NCI-H1930 (cell line): ENCODE measurements around the gene PIGN.

Source experiments
- DNase-seq, 2 experiments: peaks; one replicate each; lab custom pipeline; 2025; lab: John Stamatoyannopoulos, UW

Gene PIGN

DNA sequence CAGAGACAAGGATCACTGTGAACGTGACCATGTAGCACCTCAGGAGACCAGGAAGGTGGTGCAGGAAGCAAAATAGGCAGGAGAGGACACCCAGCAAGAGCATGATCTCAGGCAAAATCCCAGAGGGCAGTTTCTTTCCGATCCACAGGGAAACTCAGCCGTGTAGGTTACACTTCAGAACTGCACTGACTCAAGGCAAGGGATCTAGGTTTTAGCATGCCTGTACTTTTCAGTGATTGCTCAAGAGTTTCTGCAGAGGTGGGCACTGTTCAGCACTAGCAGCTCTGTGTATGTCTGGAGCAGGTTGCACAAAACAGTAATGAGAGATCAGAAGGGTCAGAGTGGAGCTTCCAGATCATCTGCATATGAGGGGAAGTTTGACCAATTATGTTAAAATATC lies 177.3 kb downstream of the PIGN start:
- no peak for DNase-seq

DNA sequence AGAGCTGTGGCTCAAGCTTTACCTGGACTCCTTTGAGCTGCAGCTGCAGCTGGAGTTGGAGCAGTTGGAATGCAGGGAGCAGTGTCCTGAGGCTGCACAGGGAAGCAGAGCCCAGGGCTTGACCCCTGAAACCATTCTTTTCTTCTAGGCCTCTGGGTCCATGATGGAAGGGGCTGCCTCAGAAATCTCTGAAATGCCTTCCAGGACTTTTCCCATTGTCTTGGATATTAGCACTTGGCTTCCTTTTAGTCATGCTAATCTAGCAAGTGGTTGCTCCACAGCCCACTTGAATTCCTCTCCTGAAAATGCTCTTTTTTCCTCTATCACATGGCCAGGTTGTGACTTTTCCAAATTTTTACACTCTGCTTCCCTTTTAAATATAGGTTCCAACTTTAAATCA lies 185.5 kb downstream of the PIGN start:
- no peak for DNase-seq

DNA sequence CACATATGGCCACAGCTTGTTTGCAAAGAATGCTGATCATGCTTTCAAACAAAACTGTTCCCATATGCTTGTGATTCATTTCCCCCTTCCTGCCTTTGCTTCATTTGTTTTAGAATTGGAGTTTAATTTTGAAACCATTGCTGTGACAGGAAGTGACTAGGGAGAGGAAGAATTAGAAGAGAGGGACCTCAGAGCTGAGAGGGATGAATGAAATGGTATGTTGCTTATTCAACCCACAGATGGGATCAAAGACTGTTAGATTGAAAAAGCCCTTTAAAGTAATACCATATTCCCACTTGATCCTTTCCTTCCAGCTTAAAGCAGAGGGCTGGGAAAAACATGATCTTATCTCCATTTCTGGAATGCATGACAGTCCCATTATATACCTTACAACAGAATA lies 187.9 kb downstream of the PIGN start:
- DNase-seq, result no peak

- no peak for DNase-seq
Measured at GRCh38 chr18:61998335-61998734, 188.5 kb downstream of the PIGN start.

DNA sequence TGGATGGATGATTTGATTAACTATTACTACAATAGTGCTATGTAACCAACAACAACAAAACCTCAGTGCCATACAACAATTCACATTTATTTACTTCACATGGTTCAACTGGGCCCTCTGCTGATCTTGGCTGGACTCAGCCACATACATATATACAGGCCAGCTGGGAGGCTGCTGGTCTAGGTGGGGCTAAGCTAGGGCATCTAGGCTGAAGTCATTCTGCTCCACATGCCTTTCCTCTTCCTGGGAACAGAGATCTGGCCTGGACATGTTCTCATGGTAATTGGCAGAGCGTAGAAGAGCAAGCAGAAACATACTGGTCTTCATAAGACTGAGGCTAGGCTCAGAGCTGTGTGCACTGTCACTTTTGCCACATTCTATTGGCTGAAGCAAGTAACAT lies 191.2 kb downstream of the PIGN start:
- DNase-seq, result no peak

GRCh38 chr18:61993831-61994230 lies 193.0 kb downstream of the PIGN start:
- no peak for DNase-seq

GRCh38 chr18:61992923-61993322 lies 193.9 kb downstream of the PIGN start:
- DNase-seq, result no peak

DNA sequence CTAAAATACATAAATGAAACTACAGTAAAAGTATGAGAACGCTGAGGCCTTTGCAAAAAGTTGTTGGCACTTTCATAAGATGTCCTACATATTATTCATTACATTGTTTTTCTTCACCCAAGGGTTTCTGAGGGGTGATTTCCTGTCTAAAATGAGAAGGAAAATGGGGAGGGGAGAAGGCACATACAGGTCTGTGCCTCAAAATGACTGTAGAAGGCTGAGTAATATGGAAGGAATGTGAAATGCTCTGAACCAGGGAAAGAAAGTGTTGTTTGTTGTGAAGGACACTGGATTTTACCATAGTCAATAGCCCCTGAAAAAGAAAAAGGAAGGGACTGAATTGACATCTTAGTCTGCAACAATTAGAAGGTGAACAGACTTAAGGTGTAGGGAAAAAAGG lies 194.6 kb downstream of the PIGN start:
- no peak for DNase-seq

GRCh38 chr18:61991836-61992235 lies 195.0 kb downstream of the PIGN start:
- DNase-seq, result no peak

DNA sequence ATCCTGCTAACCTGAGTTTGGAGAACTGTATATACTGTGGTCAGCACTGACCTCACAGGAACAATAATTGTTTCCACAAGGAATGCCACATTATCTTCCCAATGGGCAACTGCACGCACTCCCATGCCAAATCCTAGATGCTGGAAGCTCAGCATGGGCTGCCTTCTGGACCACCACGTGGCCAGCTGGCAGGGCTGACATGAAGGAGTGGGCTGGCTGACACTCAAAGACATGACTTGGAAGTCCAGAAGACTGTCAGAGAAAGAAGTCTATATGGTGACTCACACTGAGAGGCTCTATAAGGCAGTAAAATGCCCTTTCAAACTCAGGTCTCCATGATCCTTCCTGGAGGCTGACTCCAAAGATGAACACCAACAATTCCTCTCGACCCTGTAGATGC lies 195.7 kb downstream of the PIGN start:
- no peak for DNase-seq
